HCT116 (cell line): Measurements from ENCODE around the gene PLCB4. TPM values are rescaled to one million over a fixed set of nuclear protein-coding genes. Genes with fewer than 3 reads are reported as not detected.

Source experiments
- ATAC-seq: fragments of 200-7000 bp; cut with Tn5 transposase; 2 replicates; pipeline ENCODE4 v1.9.1; 2020; ENCODE audit warnings: mild to moderate bottlenecking, moderate library complexity
- BruUV-seq: library from RNA; stranded (reverse); fragments of 400-500 nt; replicated peaks from 2 replicates; lab custom pipeline; 2021; lab: Mats Ljungman, UMichigan
- CTCF ChIA-PET: fragments of 300-600 bp; sonication (Branson Sonifier 250); formaldehyde crosslinking; loops from one replicate; lab custom pipeline; 2021; ENCODE audit warnings: antibody characterized with exemption; lab: Charles Lee
- POLR2A ChIA-PET: fragments of 300-600, 350-600 bp; sonication (Branson Sonifier 250); formaldehyde crosslinking; loops from one replicate; lab custom pipeline; 2021; ENCODE audit warnings: antibody characterized with exemption; lab: Charles Lee
- RAD21 ChIA-PET, 2 experiments: fragments of 300-600 bp; sonication (Branson Sonifier 250); formaldehyde crosslinking; loops; one replicate each; lab custom pipeline; 2023; ENCODE audit warnings: low total read pairs in 2 of 2; ENCODE audit not compliant: uncharacterized antibody in 2 of 2, unreplicated experiment in 2 of 2, low non-redundant PET in 1 of 2; lab: Charles Lee
- DNase-seq: peaks from one replicate; pipeline ENCODE4 v3.0.0-alpha.2; 2010; ENCODE audit warnings: low read depth, low spot score
- H2AFZ ChIP-seq: fragments of 200-600 bp; shearing (Covaris generic), sonication (generic); 2 replicates; pipeline ENCODE4 v1.6.1; 2017; ENCODE audit warnings: low read depth, mixed run types, mixed read lengths, antibody characterized with exemption, low read length; ENCODE audit not compliant: poor library complexity, severe bottlenecking
- H3K27ac ChIP-seq: 2 replicates; pipeline ENCODE4 v1.5.1; 2012; ENCODE audit warnings: low read depth, low read length
- H3K27me3 ChIP-seq: fragments of 200-600 bp; sonication (generic); 2 replicates; pipeline ENCODE4 v1.6.1; 2016; ENCODE audit warnings: mixed run types, low read length, mixed read lengths; ENCODE audit not compliant: insufficient read depth
- H3K36me3 ChIP-seq, 2 experiments: fragments of 200-500 bp in 1 of 2; fragments of 200-600 bp in 1 of 2; sonication (Bioruptor generic) in 1 of 2; sonication (generic) in 1 of 2; 2 replicates each; pipeline versions ENCODE4 v1.5.1 to v1.6.1; 2014 to 2016; ENCODE audit warnings: low read length in 2 of 2, inconsistent platforms in 1 of 2, mixed read lengths in 1 of 2, mixed run types in 1 of 2; ENCODE audit not compliant: insufficient read depth in 2 of 2, control insufficient read depth in 1 of 2
- H3K4me1 ChIP-seq, 2 experiments: fragments of 200-600 bp in 1 of 2; sonication (generic) in 1 of 2; 2 replicates each; pipeline versions ENCODE4 v1.5.1 to v1.6.1; 2012 to 2017; ENCODE audit warnings: low read length in 2 of 2, inconsistent platforms in 1 of 2, mild to moderate bottlenecking in 1 of 2, mixed read lengths in 1 of 2, mixed run types in 1 of 2, moderate library complexity in 1 of 2; ENCODE audit not compliant: insufficient read depth in 2 of 2, control insufficient read depth in 1 of 2
- H3K4me2 ChIP-seq: fragments of 200-600 bp; sonication (generic); 2 replicates; pipeline ENCODE4 v1.6.1; 2017; ENCODE audit warnings: mixed run types, low read length, mixed read lengths
- H3K4me3 ChIP-seq, 2 experiments: fragments of 200-600 bp in 1 of 2; sonication (generic) in 1 of 2; replicated peaks in 1 of 2; 2 replicates each; pipeline ENCODE4 v1.5.1; 2011 to 2016; ENCODE audit warnings: low read length in 2 of 2, control low read depth in 1 of 2, low read depth in 1 of 2, mild to moderate bottlenecking in 1 of 2, mixed read lengths in 1 of 2, mixed run types in 1 of 2
- H3K79me2 ChIP-seq: fragments of 200-600 bp; sonication (generic); 2 replicates; pipeline ENCODE4 v1.6.1; 2017; ENCODE audit warnings: mild to moderate bottlenecking, mixed run types, low read length, moderate library complexity, mixed read lengths; ENCODE audit not compliant: insufficient read depth
- H3K9ac ChIP-seq: fragments of 200-600 bp; sonication (generic); 2 replicates; pipeline ENCODE4 v1.6.1; 2016; ENCODE audit warnings: low read length, mixed read lengths
- H3K9me2 ChIP-seq: fragments of 200-600 bp; sonication (generic), shearing (Covaris generic); 2 replicates; pipeline ENCODE4 v1.6.1; 2017; ENCODE audit warnings: mixed run types, mild to moderate bottlenecking, moderate library complexity; ENCODE audit not compliant: insufficient read depth
- H3K9me3 ChIP-seq, 2 experiments: fragments of 200-500 bp in 1 of 2; fragments of 200-600 bp in 1 of 2; sonication (Bioruptor generic) in 1 of 2; sonication (generic) in 1 of 2; 2 replicates each; pipeline ENCODE4 v1.6.1; 2014 to 2017; ENCODE audit warnings: low read length in 2 of 2, mixed read lengths in 2 of 2, inconsistent platforms in 1 of 2, low read depth in 1 of 2, mild to moderate bottlenecking in 1 of 2, mixed run types in 1 of 2, moderate library complexity in 1 of 2; ENCODE audit not compliant: control insufficient read depth in 1 of 2, insufficient read depth in 1 of 2
- H4K20me1 ChIP-seq: fragments of 200-600 bp; sonication (generic), shearing (Covaris generic); 2 replicates; pipeline ENCODE4 v1.6.1; 2017; ENCODE audit warnings: mixed run types, mild to moderate bottlenecking, moderate library complexity; ENCODE audit not compliant: insufficient read depth
- ATF3 ChIP-seq: IDR thresholded peaks from 2 replicates; pipeline ENCODE4 v1.6.1; 2012
- CBX3 ChIP-seq: IDR thresholded peaks from 2 replicates; pipeline ENCODE4 v1.6.1; 2012; ENCODE audit warnings: low read depth
- CEBPB ChIP-seq: IDR thresholded peaks from 2 replicates; pipeline ENCODE4 v1.6.1; 2012; ENCODE audit warnings: low read depth
- EGR1 ChIP-seq: IDR thresholded peaks from 2 replicates; pipeline ENCODE4 v1.6.1; 2012; ENCODE audit warnings: low read depth
- EZH2 ChIP-seq: fragments of 200-600 bp; sonication (generic); IDR thresholded peaks from 2 replicates; pipeline ENCODE4 v1.6.1; 2017; ENCODE audit warnings: antibody characterized with exemption, mixed run types
- EZH2phosphoT487 ChIP-seq: fragments of 200-600 bp; IDR thresholded peaks from 2 replicates; pipeline ENCODE4 v1.6.1; 2018; ENCODE audit warnings: antibody characterized with exemption, borderline replicate concordance
- JUND ChIP-seq: IDR thresholded peaks from 2 replicates; pipeline ENCODE4 v1.6.1; 2012
- MAX ChIP-seq: IDR thresholded peaks from 2 replicates; pipeline ENCODE4 v1.6.1; 2012
- POLR2A ChIP-seq: IDR thresholded peaks from 2 replicates; pipeline ENCODE4 v1.7.0; 2011; ENCODE audit warnings: borderline replicate concordance; ENCODE audit not compliant: insufficient read depth, insufficient read length; ENCODE audit errors: extremely low read depth
- RAD21 ChIP-seq: IDR thresholded peaks from 2 replicates; pipeline ENCODE4 v1.6.1; 2012; ENCODE audit warnings: low read depth, mild to moderate bottlenecking
- SIN3A ChIP-seq: IDR thresholded peaks from 2 replicates; pipeline ENCODE4 v1.6.1; 2012; ENCODE audit warnings: low read depth
- SP1 ChIP-seq: IDR thresholded peaks from 2 replicates; pipeline ENCODE4 v1.6.1; 2012; ENCODE audit warnings: low read depth
- SRF ChIP-seq: IDR thresholded peaks from 2 replicates; pipeline ENCODE4 v1.6.1; 2012; ENCODE audit warnings: low read depth
- YY1 ChIP-seq: IDR thresholded peaks from 2 replicates; pipeline ENCODE4 v1.6.1; 2011; ENCODE audit warnings: low read length, low read depth, moderate library complexity, mild to moderate bottlenecking; ENCODE audit not compliant: insufficient replicate concordance; ENCODE audit errors: extremely low read depth
- ZBTB33 ChIP-seq: IDR thresholded peaks from 2 replicates; pipeline ENCODE4 v1.6.1; 2011; ENCODE audit warnings: mild to moderate bottlenecking, low read length, moderate library complexity; ENCODE audit not compliant: insufficient replicate concordance; ENCODE audit errors: extremely low read depth
- ZNF274 ChIP-seq: fragments of 200-500 bp; sonication (Bioruptor generic); IDR thresholded peaks from 2 replicates; pipeline ENCODE4 v1.6.1; 2014; ENCODE audit warnings: mild to moderate bottlenecking, low read depth, low read length, inconsistent platforms
- intact Hi-C: fragments of 100-400 bp; cut with micrococcal nuclease; formaldehyde crosslinking; loops from 2 replicates; pipeline ENCODE4 v1.10.0; 2022
- total RNA-seq: library from RNA; stranded (reverse); gene quantifications from one replicate; pipeline ENCODE4 v1.2.1, GENCODE V29; 2021; ENCODE audit not compliant: unreplicated experiment

The PLCB4 gene
- total RNA-seq, 1 experiment from 2014 or later = 2.5 TPM

GRCh38 chr20:9415426-9415825 lies 346.5 kb downstream of the PLCB4 start:
- H3K4me1 ChIP-seq = no peaks in the 10 kb centered on the region
- no peak overlapping the region for H3K27ac ChIP-seq
- H3K36me3 ChIP-seq = no peaks in the 10 kb centered on the region
- no peaks in the 10 kb centered on the region for H3K79me2 ChIP-seq
- POLR2A ChIA-PET = no interaction called here
- no peaks in the 10 kb centered on the region for H3K27me3 ChIP-seq
- H3K9ac ChIP-seq = no peak overlapping the region
- RAD21 ChIA-PET = no interaction called here
- TF ChIP-seq ZNF274 (no peak), RAD21 (no peak), CEBPB (no peak), ATF3 (no peak), SP1 (no peak), EZH2 (no peak), EGR1 (no peak), SRF (no peak), YY1 (no peak), POLR2A (no peak), SIN3A (no peak), MAX (no peak), CBX3 (no peak), EZH2phosphoT487 (no peak), JUND (no peak), ZBTB33 (no peak)
- H3K4me2 ChIP-seq = no peak overlapping the region
- no peak overlapping the region for H2AFZ ChIP-seq
- BruUV-seq = no TSS peak
- DNase-seq (no peak), ATAC-seq (no peak)
- no peaks in the 10 kb centered on the region for H3K9me2 ChIP-seq
- H3K4me3 ChIP-seq = no peak overlapping the region
- no peaks in the 10 kb centered on the region for H3K9me3 ChIP-seq
- intact Hi-C loops = no loop called here
- CTCF ChIA-PET = no interaction called here
- no peaks in the 10 kb centered on the region for H4K20me1 ChIP-seq
